Cardiac muscle cell (in vitro differentiated cells and primary cell): Measurements from ENCODE around the gene SNED1. TPM values are rescaled to one million over a fixed set of nuclear protein-coding genes. Genes with fewer than 3 reads are reported as not detected.

Experiments
- DNase-seq, 2 donors: peaks; one replicate each; pipeline versions ENCODE4 v3.0.0 to v3.0.0-alpha.2; 2010 to 2017; ENCODE audit warnings: low read depth in 1 of 2, low spot score in 1 of 2
- H3K27ac ChIP-seq: fragments of 200-600 bp; sonication (generic); 2 replicates; pipeline ENCODE4 v1.5.1; 2016
- H3K27me3 ChIP-seq: fragments of 200-600 bp; sonication (generic); 2 replicates; pipeline ENCODE4 v1.6.0; 2016; ENCODE audit warnings: control low read depth
- H3K36me3 ChIP-seq: fragments of 200-600 bp; sonication (generic); 2 replicates; pipeline ENCODE4 v1.5.1; 2016; ENCODE audit warnings: control low read depth
- H3K4me1 ChIP-seq: fragments of 200-600 bp; sonication (generic); 2 replicates; pipeline ENCODE4 v1.8.1; 2017; ENCODE audit warnings: low read depth, mild to moderate bottlenecking, mixed run types
- H3K4me3 ChIP-seq: fragments of 200-600 bp; sonication (generic); 2 replicates; pipeline ENCODE4 v1.5.1; 2016; ENCODE audit warnings: mild to moderate bottlenecking
- H3K9me3 ChIP-seq: fragments of 200-600 bp; sonication (generic); 2 replicates; pipeline ENCODE4 v1.5.1; 2017; ENCODE audit warnings: low read depth, mild to moderate bottlenecking, control low read depth
- CTCF ChIP-seq: IDR thresholded peaks from 2 replicates; pipeline ENCODE4 v1.5.1; 2012; ENCODE audit warnings: low read depth, mild to moderate bottlenecking, low read length
- polyA plus RNA-seq: library from polyadenylated mRNA; unstranded; fragments of >200 nt; fragmentation: Nextera tagmentation; extraction: Ambion mirVana; gene quantifications from 2 replicates; pipeline ENCODE4 v1.2.1, GENCODE V29; 2016
- total RNA-seq: library from RNA; depleted of rRNA; stranded (reverse); fragments of >200 nt; gene quantifications from 2 replicates; pipeline ENCODE4 v1.2.3, GENCODE V29; 2016

SNED1 gene
- total and polyA plus RNA-seq, 2 experiments from 2014 or later, result 0.09 to 0.76 TPM

- Histone ChIP-seq H3K9me3 (no peaks in the 10 kb centered on the region), H3K27me3 (no peaks in the 10 kb centered on the region), H3K4me3 (no peak overlapping the region), H3K36me3 (peaks cover 8% of the 10 kb centered on the region), H3K4me1 (no peaks in the 10 kb centered on the region), H3K27ac (no peak overlapping the region)
- no peak for DNase-seq
- no peak for TF ChIP-seq CTCF
Observed at GRCh38 chr2:241071677-241072111, 73.3 kb downstream of the SNED1 start.

- DNase-seq, result no peak
- Histone ChIP-seq H3K4me1 (no peaks in the 10 kb centered on the region), H3K27me3 (no peaks in the 10 kb centered on the region), H3K4me3 (no peak overlapping the region), H3K27ac (no peak overlapping the region), H3K9me3 (no peaks in the 10 kb centered on the region), H3K36me3 (peaks cover 8% of the 10 kb centered on the region)
- TF ChIP-seq CTCF, result no peak
Observed at GRCh38 chr2:241072151-241072550, 73.7 kb downstream of the SNED1 start.

- no peaks in the 10 kb centered on the region for H3K4me1 ChIP-seq
- no peak for DNase-seq
- H3K27me3 ChIP-seq, result no peaks in the 10 kb centered on the region
- H3K4me3 ChIP-seq, result no peak overlapping the region
- peaks cover 8% of the 10 kb centered on the region for H3K36me3 ChIP-seq
- no peak overlapping the region for H3K27ac ChIP-seq
- TF ChIP-seq CTCF, result no peak
- H3K9me3 ChIP-seq, result no peaks in the 10 kb centered on the region
Observed at GRCh38 chr2:241072553-241073165, 74.2 kb downstream of the SNED1 start.

GRCh38 chr2:241073166-241074064 is 75.0 kb downstream of the SNED1 start:
- TF ChIP-seq CTCF, result no peak
- no peaks in the 10 kb centered on the region for H3K27me3 ChIP-seq
- H3K36me3 ChIP-seq, result peaks cover 8% of the 10 kb centered on the region
- no peak overlapping the region for H3K27ac ChIP-seq
- no peaks in the 10 kb centered on the region for H3K4me1 ChIP-seq
- H3K9me3 ChIP-seq, result no peaks in the 10 kb centered on the region
- DNase-seq, result no peak
- no peak overlapping the region for H3K4me3 ChIP-seq

GRCh38 chr2:241074065-241074818 is 75.8 kb downstream of the SNED1 start:
- no peak for DNase-seq
- Histone ChIP-seq H3K4me1 (no peaks in the 10 kb centered on the region), H3K36me3 (peaks cover 8% of the 10 kb centered on the region), H3K4me3 (no peak overlapping the region), H3K27ac (no peak overlapping the region), H3K9me3 (no peaks in the 10 kb centered on the region), H3K27me3 (no peaks in the 10 kb centered on the region)
- TF ChIP-seq CTCF, result no peak
